Tibial nerve (tissue), 4 donors: ENCODE results near the gene C13orf46. TPM values are rescaled to one million over a fixed set of nuclear protein-coding genes. Genes with fewer than 3 reads are reported as not detected.

Experiments used
- DNase-seq, 2 donors: peaks; one replicate each; pipeline ENCODE4 v3.0.0-alpha.2; 2019; ENCODE audit warnings: low spot score in 2 of 2
- H3K27ac ChIP-seq, 4 donors: fragments of 200-600 bp; sonication (generic) in 3 of 4; one replicate each; pipeline ENCODE4 v1.5.1; 2017 to 2019; ENCODE audit warnings: mild to moderate bottlenecking in 1 of 4
- H3K27me3 ChIP-seq, 2 donors: fragments of 200-600 bp; sonication (generic) in 1 of 2; one replicate each; pipeline versions ENCODE4 v1.5.1 to v1.6.0; 2017 to 2019
- H3K36me3 ChIP-seq, 3 donors: fragments of 200-600 bp; sonication (generic); one replicate each; pipeline ENCODE4 v1.5.1; 2018 to 2019
- H3K4me1 ChIP-seq, 4 donors: fragments of 200-600 bp; sonication (generic) in 3 of 4; one replicate each; pipeline ENCODE4 v1.5.1; 2017 to 2019
- H3K4me3 ChIP-seq, 4 donors: fragments of 200-600 bp; sonication (generic) in 3 of 4; one replicate each; pipeline ENCODE4 v1.5.1; 2017 to 2019; ENCODE audit warnings: mild to moderate bottlenecking in 1 of 4, moderate library complexity in 1 of 4
- H3K9me3 ChIP-seq, 4 donors: fragments of 200-600 bp; sonication (generic) in 3 of 4; one replicate each; pipeline ENCODE4 v1.5.1; 2017 to 2019
- EP300 ChIP-seq, 2 donors: sonication (generic); formaldehyde crosslinking; IDR thresholded peaks; one replicate each; pipeline ENCODE4 v1.6.1; 2017; ENCODE audit warnings: antibody characterized with exemption in 2 of 2, mild to moderate bottlenecking in 1 of 2
- POLR2A ChIP-seq, 2 donors: fragments of 450-650 bp; IDR thresholded peaks; one replicate each; pipeline ENCODE4 v1.6.1; 2017; ENCODE audit warnings: antibody characterized with exemption in 2 of 2, mild to moderate bottlenecking in 2 of 2, moderate library complexity in 2 of 2
- WGBS, 2 donors: methylation state at CpG; one replicate each; pipeline ENCODE4 v1.1.5; 2018; 5-methylcytosine and 5-hydroxymethylcytosine counted together
- total RNA-seq, 4 donors: library from RNA; depleted of rRNA; stranded (reverse); fragments of >200 nt; gene quantifications; one replicate each; pipeline ENCODE4 v1.1.0, GENCODE V29; 2016
- TF ChIP-seq, protein P1 (sequence below), 5 experiments: fragments of 200-600 bp in 3 of 5; fragments of 450-650 bp in 2 of 5; sonication (generic) in 3 of 5; IDR thresholded peaks; one replicate each; pipeline ENCODE4 v1.5.1; 2016 to 2019; ENCODE audit warnings: antibody characterized with exemption in 5 of 5, mild to moderate bottlenecking in 3 of 5, moderate library complexity in 2 of 5

C13orf46 gene
- total RNA-seq, 4 donors from 2014 or later = 3.3 to 17.7 (median 4.1) TPM

DNA sequence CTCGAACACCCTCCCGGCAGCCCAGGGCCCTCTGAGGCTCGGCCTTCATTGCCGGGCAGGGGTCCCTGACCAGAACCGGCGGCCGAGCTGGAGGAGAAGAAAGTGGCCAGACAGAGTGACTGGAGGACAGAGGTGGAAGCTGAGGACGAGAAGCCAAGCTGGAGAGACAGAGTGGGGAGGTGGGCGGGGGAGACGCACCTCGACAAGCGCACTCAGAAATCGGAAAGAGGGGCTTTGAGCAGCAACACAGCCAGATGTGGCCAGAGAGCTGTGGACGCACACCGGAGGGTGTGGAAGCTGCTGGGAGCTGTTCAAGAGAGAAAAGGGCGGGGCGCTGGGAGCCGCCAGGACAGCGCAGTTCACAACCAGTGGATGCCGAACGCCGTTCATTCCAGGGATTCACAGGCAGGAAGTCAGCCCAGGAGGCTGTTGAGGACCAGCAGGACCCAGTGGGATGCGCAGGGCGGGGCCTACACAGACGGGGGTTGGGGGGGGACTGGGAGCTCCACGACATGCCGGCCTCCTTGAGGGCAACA lies 28.2 kb upstream of the C13orf46 start:
- no peak for DNase-seq
- H3K9me3 ChIP-seq = no peaks in the 10 kb centered on the region
- H3K4me3 ChIP-seq = no peak overlapping the region
- 76 to 77% methylated on average over 27 of the region's 27 CpGs for WGBS, 2 donors
- peaks cover 0 to 53% (median 0%) of the 10 kb centered on the region in 3 donors for H3K36me3 ChIP-seq
- H3K27me3 ChIP-seq = no peaks in the 10 kb centered on the region
- H3K27ac ChIP-seq = peak overlapping the region in 1 of 4 donors; percentile 38
- TF ChIP-seq POLR2A (IDR thresholded peaks at IDR 0.05) = no peak
- TF ChIP-seq, protein P1, sequence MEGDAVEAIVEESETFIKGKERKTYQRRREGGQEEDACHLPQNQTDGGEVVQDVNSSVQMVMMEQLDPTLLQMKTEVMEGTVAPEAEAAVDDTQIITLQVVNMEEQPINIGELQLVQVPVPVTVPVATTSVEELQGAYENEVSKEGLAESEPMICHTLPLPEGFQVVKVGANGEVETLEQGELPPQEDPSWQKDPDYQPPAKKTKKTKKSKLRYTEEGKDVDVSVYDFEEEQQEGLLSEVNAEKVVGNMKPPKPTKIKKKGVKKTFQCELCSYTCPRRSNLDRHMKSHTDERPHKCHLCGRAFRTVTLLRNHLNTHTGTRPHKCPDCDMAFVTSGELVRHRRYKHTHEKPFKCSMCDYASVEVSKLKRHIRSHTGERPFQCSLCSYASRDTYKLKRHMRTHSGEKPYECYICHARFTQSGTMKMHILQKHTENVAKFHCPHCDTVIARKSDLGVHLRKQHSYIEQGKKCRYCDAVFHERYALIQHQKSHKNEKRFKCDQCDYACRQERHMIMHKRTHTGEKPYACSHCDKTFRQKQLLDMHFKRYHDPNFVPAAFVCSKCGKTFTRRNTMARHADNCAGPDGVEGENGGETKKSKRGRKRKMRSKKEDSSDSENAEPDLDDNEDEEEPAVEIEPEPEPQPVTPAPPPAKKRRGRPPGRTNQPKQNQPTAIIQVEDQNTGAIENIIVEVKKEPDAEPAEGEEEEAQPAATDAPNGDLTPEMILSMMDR (IDR thresholded peaks at IDR 0.05) = no peak
- TF ChIP-seq EP300 (IDR thresholded peaks at IDR 0.05) = no peak
- H3K4me1 ChIP-seq = peaks cover 0 to 14% (median 10%) of the 10 kb centered on the region in 4 donors

DNA sequence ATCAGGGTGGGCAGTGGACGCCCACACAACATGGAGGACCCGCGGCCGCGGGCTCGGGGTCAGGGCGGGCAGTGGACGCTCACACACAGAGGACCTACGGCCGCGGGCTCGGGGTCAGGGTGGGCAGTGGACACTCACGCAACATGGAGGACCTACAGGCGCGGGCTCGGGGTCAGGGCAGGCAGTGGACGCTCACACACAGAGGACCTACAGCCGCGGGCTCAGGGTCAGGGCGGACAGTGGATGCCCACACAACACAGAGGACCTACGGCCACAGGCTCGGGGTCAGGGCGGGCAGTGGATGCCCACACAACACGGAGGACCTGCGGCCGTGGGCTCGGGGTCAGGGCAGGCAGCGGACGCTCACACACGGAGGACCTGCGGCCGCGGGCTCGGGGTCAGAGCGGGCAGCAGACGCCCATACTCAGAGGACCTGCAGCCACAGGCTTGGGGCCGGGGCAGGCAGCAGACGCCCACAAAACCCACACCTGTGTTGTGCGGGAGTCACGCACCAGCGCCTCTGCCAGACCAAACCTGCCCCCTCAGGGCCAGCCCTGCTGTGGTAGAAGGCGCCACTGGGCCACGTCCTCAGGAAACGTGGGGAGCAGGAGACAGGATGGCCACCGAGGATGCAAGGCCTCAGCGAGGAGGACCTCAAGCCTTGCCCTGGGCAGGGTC lies 27.6 kb upstream of the C13orf46 start:
- Histone ChIP-seq H3K27me3 (no peaks in the 10 kb centered on the region), H3K4me1 (peaks cover 0 to 14% (median 10%) of the 10 kb centered on the region in 4 donors), H3K4me3 (no peak overlapping the region), H3K27ac (peak overlapping the region in 1 of 4 donors; percentile 23), H3K36me3 (peaks cover 0 to 59% (median 0%) of the 10 kb centered on the region in 3 donors), H3K9me3 (no peaks in the 10 kb centered on the region)
- 85 to 90% methylated on average over 16 to 30 of the region's 46 CpGs for WGBS, 2 donors
- DNase-seq = no peak
- TF ChIP-seq, protein P1 (IDR thresholded peaks at IDR 0.05) = no peak
- no peak for TF ChIP-seq POLR2A (IDR thresholded peaks at IDR 0.05)
- TF ChIP-seq EP300 (IDR thresholded peaks at IDR 0.05) = no peak

DNA sequence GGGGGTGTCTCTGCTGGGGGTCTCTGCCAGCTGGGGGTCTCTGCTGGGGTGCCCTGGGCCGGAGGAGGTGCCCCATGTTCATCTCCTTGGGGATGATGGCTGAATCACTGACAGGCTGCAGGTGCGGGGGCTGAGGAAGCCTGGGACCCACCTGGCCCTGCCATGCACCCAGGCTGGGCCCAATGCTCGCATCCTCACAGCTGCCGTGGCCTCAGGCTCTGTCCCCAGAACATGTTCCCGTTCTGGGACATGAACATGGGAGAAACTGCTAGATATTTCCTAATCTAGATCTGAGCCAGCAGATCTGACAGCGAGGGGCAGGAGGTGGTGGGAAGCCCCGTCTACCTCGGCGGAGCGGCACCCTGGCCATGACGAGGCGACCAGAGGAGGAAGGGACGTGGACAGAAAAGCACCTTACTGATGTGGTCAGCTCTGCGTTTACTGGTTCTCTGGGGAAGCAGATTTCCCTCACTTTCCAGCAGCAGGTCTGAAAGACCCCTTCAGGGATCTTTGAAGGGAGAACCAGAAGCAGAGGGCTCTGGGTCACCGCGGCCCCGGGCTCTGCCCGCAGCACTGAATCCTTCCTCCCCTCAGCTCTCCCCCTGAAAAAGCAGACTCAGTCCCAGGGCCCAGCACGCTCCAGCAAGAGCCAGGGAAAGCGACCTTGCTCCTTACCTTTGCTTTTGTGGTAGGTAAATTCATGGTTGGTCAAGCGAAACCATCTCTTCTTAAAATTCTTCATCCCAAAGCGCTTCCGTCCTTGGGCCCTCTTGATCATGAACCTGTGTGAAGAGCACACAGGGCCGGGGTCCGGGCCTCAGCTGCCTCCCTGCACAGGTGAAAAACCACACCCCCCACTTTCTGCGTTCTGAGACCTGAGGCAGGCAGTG lies 26.5 kb upstream of the C13orf46 start:
- H3K27ac ChIP-seq = no peak overlapping the region
- no peaks in the 10 kb centered on the region for H3K27me3 ChIP-seq
- H3K36me3 ChIP-seq = peaks cover 0 to 64% (median 0%) of the 10 kb centered on the region in 3 donors
- TF ChIP-seq, protein P1 (IDR thresholded peaks at IDR 0.05) = no peak
- TF ChIP-seq POLR2A (IDR thresholded peaks at IDR 0.05) (no peak), EP300 (IDR thresholded peaks at IDR 0.05) (no peak)
- no peak overlapping the region for H3K4me3 ChIP-seq
- peaks cover 0 to 14% (median 10%) of the 10 kb centered on the region in 4 donors for H3K4me1 ChIP-seq
- WGBS, 2 donors = 93 to 96% methylated on average over 22 of the region's 26 CpGs
- H3K9me3 ChIP-seq = no peaks in the 10 kb centered on the region
- DNase-seq = no peak

DNA sequence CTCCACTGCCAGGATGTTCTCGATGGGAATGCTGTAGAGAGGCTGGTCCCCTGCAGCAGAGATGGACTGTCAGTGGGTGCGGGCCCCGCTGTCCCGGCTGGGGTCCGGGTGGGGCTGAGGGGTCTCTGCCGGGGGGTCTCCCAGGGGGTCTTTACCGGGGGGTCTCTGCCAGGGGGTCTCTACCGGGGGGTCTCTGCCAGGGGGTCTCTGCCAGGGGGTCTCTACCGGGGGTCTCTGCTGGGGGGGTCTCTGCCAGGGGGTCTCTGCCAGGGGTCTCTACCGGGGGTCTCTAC lies 25.7 kb upstream of the C13orf46 start:
- H3K36me3 ChIP-seq = peaks cover 0 to 64% (median 0%) of the 10 kb centered on the region in 3 donors

More for the DNA sequence above, 25.7 kb upstream of the C13orf46 start:
- H3K27me3 ChIP-seq = no peaks in the 10 kb centered on the region
- H3K4me3 ChIP-seq = no peak overlapping the region
- H3K27ac ChIP-seq = peak overlapping the region in 2 of 4 donors; percentile 53 to 73
- WGBS, 2 donors = 60 to 63% methylated on average over 1 to 2 of the region's 10 CpGs
- no peaks in the 10 kb centered on the region for H3K9me3 ChIP-seq
- TF ChIP-seq, protein P1 (IDR thresholded peaks at IDR 0.05) = no peak
- TF ChIP-seq POLR2A (IDR thresholded peaks at IDR 0.05) = no peak
- TF ChIP-seq EP300 (IDR thresholded peaks at IDR 0.05) = no peak
- DNase-seq = no peak
- peaks cover 0 to 14% (median 10%) of the 10 kb centered on the region in 4 donors for H3K4me1 ChIP-seq
